Gastroesophageal sphincter (tissue), 3 donors: ENCODE results near the gene POLR1B.

Source experiments
- POLR2A ChIP-seq, 2 donors: fragments of 450-650 bp; IDR thresholded peaks; one replicate each; pipeline ENCODE4 v1.6.1; 2017; ENCODE audit warnings: antibody characterized with exemption in 2 of 2, mild to moderate bottlenecking in 2 of 2, moderate library complexity in 1 of 2
- POLR2AphosphoS5 ChIP-seq: sonication (generic); formaldehyde crosslinking; IDR thresholded peaks from one replicate; pipeline ENCODE4 v1.6.1; 2017; ENCODE audit warnings: antibody characterized with exemption
- TF ChIP-seq, protein P1 (sequence below), 4 experiments: fragments of 200-600 bp in 2 of 4; fragments of 450-650 bp in 2 of 4; sonication (generic) in 1 of 4; IDR thresholded peaks; one replicate each; pipeline ENCODE4 v1.5.1; 2017 to 2019; ENCODE audit warnings: antibody characterized with exemption in 4 of 4, mild to moderate bottlenecking in 2 of 4, moderate library complexity in 2 of 4

DNA sequence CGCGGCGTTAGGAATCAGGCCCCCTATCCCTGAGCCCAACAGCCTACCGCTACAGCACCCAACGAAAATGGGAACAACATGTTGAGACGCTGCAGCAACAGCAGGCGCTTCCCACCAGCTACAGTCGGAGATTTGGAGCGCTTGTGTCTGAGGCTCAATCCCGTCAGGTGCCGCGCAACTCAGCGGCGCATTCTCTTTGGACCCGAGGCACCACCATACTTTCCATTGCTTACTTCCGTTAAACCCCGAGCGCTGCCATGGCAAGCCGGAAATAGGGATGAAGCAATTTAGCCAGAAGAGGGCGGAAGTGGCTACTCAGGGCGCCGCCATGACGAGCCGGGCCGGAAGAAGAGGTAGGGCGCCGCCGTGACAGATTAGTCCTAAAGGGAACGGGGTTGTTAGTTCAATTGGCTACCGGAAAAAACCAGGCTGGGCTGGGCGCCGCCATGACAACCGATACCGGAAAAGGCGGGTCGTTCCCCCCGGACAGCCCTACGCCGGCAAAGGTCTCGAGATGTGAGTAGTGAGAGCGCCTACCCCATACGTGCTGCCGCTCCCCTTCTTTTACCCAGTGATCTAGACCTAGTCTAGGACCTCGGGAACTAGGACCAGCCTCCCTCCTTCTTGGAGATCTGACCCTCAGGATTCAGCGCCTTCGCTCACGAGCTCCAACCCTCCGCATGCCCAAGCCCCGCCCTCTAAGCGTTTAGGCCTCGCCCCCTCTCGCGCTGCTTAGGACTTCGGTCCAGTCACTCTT is 42.0 kb downstream of the POLR1B start, which contains the start of gene CHCHD5:
- TF ChIP-seq, protein P1, sequence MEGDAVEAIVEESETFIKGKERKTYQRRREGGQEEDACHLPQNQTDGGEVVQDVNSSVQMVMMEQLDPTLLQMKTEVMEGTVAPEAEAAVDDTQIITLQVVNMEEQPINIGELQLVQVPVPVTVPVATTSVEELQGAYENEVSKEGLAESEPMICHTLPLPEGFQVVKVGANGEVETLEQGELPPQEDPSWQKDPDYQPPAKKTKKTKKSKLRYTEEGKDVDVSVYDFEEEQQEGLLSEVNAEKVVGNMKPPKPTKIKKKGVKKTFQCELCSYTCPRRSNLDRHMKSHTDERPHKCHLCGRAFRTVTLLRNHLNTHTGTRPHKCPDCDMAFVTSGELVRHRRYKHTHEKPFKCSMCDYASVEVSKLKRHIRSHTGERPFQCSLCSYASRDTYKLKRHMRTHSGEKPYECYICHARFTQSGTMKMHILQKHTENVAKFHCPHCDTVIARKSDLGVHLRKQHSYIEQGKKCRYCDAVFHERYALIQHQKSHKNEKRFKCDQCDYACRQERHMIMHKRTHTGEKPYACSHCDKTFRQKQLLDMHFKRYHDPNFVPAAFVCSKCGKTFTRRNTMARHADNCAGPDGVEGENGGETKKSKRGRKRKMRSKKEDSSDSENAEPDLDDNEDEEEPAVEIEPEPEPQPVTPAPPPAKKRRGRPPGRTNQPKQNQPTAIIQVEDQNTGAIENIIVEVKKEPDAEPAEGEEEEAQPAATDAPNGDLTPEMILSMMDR (IDR thresholded peaks at IDR 0.05): peak in 3 of 4 experiments; percentile 38 to 53 (median 41)
- TF ChIP-seq POLR2AphosphoS5 (peak; percentile 71), POLR2A (IDR thresholded peaks at IDR 0.05) (peak; percentile 27)
